Measurements from ENCODE around the gene FRS2.

FRS2 gene

DNA sequence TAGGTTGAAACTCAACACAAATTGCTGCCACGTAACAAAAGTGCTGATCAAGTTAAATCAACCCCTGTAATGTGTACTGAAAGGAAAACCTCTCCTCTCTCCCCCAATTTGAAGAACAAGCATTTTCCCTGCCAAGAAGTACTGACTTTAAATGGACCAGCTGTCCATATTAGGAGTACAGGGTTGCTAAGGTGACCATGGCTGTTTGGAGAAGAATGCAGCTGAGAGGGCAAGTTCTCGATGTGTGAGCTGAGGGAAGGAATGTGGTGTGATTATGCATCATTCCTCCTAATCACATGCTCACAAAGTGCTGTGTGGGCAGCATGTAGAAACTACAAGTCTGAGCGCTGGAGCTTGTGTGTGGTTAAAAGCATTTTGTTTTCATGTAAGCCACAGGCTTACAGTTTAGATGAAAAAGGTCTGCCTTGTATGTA lies 64.2 kb downstream of the FRS2 start:
- DNase-seq = peak; percentile 55

DNA sequence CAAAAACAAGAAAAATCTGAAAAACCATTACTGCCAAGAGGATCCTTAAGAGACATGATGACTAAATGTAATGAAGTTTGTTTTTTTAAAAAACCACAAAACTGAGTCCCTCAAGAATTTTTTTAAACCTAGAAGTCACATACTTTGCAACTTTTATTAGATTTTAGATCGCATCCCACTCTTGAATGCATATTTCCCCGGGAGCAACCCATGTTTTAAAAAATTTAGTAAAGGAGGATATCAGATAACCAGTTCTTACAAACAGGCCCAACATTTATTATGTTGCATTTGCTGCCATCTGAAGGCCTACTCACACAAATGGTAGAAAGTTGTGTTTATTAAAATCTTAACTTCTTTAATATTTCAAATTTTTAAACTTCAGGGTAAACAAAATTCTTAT lies 70.8 kb downstream of the FRS2 start:
- DNase-seq = no peak

DNA sequence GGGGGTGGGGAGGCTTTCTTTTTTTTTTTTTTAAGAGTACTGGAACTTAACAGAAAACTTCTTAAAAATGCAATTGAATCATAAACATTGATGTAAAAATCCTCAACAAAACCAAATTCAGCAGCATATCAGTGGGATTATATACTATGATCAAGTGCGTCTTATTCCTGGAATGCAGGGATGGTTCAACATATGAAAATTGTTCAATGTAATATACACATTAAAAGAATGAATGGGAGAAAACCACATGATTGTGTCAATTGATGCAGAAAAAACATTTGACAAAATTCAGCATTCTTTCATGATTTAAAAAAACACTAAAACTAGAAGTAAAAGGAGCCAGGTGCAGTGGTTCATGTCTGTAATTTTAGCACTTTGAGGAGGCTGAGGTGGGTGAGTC lies 73.9 kb downstream of the FRS2 start:
- DNase-seq = no peak

DNA sequence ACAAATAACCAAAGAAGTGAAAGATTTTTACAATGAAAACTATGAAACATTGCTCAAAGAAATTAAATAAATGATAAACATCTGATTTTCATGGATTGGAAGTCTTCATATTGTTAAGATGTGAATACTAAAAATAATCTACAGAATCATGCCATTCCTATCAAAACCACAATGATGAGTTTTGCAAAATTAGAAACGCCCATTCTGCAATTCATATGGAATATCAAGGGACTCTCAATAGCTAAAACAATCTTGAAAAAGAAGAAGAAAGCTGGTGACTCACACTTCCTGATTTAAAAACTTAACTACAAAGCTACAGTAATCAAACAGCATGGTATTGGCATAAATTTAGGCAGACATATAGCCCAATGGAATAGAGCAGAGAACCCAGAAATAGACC lies 74.9 kb downstream of the FRS2 start:
- no peak for DNase-seq

DNA sequence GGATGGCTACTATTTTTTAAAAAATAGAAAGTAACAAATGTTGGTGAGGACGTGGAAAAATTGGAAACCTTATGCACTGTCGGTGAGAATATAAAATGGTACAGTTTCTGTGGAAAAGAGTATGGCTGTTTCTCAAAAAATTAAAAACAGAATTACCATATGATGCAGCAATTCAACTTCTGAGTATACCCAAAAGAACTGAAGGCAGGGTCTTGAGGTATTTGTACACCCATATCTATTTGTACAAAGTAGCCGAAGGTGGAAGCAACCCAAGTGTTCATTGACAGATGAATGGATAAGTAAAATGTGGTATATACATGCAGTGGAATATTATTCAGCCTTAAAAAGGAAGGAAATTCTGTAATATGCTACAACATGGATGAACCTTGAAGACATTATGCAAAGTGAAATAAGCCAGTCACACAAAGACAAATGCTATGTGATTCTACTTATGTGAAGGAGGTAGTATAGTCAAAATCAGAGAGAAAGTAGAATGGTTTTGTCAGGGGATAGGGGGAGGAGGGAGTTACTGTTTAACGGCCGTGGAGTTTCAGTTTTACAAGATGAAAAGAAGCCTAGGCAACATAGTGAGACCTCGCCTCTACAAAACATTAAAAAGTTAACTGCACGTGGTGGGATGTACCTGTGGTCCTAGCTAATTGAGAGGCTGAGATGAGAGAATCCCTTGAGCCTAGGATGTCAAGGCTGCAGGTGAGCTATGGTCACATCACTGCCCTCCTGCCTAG lies 76.7 kb downstream of the FRS2 start:
- no peak for DNase-seq

DNA sequence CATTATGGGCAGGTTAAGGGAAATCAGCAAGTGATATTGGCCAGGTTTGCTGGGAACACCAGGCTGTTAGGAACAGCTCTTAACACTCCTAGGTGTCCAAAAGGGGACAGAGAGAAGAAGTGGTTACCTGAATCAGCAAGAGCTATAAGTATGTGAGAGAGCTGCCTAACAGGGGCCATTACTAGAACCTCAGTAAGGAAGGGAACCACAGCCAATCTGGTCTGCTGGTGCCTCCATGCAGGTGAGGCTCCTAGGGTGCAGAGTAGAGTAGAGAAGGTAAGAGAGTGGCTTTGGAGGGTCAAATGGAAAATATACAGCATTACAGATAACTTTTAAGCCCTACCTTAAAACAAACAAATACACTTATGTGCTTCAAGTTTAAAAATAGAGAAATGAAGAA lies 78.5 kb downstream of the FRS2 start:
- no peak for DNase-seq

DNA sequence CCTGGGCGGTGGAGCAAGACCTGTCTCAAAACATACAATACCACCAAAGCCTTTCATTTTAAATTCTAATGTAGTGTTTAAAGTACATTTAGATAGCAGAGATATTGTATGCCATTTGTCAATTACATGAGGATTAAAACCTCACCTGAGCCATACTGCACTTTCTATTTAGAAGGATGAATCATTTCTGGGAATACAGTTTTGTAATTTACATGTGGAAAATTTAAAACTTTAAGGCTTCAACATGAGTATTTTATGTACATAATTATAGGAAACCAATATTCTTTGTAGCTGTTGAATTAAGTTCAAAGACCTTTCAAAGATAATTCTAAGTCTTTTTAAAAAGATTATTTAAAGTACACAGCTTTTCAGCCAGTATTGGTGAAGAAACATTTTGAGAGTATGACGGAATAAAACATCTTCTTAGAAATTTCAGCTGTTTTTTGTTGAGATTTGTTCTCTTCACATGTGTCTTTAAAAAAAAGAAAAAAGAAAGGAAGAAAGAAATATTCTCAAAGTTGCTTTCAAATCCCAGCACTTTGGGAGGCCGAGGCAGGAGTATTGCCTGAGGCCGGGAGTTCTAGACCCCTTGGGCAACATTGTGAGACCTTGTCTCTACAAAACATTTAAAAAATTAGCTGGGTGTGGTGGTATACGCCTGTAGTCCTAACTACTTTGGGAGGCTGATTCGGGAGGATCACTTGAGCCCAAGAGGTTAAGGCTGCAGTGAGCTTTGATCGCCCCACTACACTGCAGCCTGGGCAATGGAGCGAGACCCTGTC lies 80.6 kb downstream of the FRS2 start:
- no peak for DNase-seq

DNA sequence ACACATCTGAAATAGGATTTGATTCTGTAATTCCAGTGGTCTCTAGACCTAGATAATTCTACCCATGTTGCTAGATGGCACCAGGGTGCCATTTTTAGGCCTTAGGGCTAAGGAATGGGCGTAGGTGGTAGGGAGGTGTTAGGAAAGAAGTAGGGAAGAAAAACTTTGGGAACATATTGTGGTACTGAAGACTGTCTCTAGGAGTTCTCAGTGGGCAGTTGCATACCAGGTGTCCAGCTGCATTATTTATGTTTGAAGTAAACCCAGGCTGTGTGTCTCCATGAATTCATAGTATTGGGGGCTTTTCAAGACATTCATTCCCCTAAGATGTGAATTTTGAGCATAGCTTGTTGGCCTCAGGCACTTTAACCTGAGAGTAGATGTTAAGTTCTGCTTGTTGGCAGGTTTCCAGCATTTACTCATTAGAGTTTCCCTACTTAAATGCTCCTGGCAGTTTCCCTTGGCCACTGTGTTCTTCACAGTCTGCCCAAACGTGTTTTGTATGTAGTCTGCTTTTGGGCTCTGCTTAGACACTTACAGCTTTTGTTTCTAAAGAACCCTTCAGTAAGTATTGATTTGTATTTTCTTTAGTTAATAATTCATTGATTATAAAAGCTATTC lies 83.5 kb downstream of the FRS2 start:
- DNase-seq = peak; percentile 53

DNA sequence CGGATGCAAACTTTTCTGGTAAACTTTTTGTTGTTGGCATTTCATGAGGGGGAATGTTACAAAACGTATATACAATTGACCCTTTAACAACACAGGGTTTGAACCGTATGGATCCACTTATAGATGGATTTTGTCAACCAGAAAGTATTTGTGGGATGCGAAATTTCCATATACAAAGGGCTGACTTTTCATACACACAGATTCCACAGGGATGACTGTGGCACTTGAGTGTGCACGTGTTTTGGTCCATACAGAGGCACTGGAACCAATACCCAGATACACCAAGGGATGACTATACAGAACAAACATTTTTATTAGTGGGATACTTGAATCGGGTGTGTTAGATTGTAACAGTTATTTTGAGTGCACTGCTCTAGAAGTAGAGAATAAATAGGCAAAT lies 85.3 kb downstream of the FRS2 start:
- no peak for DNase-seq

DNA sequence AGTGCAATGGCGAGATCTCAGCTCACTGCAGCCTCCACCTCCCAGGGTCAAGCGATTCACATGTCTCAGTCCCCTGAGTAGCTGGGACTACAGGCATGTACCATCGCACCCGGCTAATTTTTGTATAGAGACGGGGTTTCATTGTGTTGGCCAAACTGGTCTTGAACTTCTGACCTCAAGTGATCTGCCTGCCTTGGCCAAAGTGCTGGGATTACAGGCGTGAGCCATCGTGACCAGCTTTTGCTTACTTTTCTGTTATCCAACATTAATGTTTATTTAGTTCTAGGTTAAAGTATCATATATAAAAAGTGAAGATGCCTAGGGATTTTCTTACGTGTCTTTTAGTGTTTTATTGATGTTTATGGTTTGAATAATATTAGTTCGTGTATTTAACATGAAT lies 86.2 kb downstream of the FRS2 start:
- no peak for DNase-seq

DNA sequence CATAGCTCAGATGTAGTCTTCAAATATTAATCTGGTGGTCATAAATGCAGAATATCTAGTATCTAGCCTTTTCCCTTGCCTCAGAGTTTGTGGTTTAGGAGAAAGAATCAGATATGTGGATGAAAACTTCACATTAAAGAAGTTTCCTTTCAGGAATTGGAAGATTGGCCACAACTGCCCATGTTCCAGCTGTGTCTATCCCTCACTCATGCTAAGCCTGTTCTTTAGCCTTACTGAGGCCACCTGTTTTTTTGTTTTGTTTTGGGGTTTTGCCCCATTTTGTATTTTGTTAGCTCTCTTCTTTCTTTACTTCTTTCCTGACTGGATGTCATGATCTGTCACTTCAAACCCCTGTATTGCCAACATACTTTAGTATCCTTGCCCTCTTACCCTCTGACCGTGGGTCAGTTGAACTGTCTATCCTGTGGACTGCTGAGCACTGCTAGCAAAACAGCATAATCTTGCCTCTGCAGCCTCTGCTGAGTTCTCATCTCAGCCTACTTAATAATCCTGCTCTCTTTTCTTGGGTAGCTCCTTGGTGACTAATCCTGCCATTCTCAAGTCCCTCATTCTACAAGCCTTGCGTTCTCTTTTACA lies 93.1 kb downstream of the FRS2 start:
- no peak for DNase-seq

DNA sequence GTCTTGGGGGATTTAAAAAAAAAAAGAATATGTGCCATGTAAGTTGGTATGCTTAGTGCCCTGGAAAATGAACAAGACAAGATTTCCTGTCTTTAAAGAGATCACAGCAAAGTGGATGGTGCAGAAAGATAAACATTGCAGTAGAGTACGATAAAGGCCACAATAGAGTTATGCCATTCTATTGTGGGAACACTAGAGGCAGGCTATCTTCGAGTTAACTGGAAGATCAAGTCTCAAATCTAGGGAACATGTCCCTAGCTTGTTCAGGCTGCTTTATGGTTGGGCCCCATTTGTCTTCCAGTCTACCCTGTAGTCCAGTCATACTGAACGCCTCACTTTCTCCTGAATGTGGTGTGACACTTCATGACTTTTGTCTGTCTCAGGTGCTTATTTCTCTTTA lies 96.4 kb downstream of the FRS2 start:
- peak; percentile 35 for DNase-seq

DNA sequence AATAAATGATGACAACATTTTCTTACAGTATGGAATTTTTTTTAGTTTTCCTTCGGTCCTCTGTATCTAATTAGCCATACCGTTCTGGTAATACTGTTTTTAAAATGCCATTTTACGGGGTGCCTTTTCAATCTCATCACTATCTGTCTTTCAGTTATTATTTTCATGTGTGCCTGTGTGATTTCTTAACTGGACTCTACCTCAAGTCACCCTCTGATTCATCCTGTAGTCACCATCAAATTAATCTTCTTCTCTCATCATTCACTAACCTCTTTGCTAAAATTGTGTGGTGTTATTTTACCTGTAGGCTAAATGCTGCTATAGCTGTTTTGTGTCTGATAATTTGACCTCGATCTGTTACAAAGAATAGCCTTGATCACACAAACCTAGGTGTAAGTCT lies 99.0 kb downstream of the FRS2 start:
- no peak for DNase-seq

DNA sequence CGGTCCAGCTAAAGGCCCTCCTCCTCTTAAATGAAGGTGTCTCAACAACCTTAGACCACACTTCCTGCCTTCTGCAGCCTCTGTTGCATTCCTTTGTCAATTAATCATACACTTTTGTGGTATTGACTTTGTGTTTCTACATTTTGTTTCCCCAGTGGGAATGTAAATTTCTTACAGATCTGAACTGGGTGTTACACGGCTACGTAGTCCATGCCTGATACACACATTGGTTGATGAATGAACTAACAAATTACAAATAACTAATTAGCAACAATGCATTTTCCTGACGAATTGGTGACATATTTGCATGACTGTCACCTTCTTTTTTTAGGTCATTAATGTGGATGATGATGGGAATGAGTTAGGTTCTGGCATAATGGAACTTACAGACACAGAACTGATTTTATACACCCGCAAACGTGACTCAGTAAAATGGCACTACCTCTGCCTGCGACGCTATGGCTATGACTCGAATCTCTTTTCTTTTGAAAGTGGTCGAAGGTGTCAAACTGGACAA lies 99.9 kb downstream of the FRS2 start:
- no peak for DNase-seq

DNA sequence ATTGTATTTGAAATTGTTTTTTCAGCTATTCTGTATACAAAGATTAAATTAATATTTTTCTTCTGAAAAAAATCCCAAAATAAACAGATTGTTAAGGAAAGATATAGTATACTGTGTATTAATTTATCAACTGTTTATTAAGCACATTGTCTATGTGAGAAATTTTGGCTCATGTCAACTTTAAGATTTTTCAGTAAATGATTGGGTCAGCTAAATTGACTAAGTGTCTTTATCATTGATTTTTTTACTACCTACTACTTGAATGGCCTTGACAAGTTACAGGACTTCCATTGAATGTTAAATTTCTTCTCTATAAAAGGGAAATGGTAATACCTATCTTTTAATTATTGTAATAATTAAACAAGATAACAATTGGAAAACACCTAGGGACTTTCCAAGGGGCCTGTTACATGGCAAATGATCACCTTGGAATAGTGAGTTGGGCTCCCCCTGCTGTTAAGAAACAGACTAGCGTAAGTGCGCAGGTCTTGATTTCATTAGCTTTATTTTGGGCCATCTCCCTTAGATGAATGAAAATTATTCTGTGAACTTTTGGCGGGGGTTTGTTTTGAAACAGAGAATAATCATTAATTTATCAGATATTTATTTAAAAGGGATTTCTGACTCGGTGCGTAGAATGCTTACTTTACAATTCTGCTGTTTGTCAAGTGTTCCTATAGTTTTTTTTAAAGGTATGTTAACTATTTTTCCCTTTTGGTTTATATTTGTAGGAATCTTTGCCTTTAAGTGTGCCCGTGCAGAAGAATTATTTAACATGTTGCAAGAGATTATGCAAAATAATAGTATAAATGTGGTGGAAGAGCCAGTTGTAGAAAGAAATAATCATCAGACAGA lies 100.6 kb downstream of the FRS2 start:
- DNase-seq = peak; percentile 87

DNA sequence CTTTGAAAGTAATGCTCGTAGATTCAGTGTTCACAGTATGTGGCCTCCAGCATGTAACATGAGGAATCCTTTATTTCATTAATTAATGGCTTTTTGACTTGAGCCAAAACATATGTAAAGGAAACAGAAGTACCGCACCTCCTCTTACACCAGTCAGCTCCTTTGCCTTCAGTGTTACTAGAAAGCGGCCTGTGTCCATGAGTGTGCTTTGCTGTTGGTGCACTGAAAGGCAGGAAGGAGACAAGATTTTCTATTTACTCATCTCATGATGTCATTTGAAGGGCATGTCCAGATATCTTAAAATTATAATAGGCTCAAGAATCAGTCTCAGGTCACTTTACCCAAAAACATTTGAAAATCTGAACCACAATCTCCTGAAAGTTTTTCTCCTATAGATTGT lies 105.2 kb downstream of the FRS2 start:
- DNase-seq = no peak

DNA sequence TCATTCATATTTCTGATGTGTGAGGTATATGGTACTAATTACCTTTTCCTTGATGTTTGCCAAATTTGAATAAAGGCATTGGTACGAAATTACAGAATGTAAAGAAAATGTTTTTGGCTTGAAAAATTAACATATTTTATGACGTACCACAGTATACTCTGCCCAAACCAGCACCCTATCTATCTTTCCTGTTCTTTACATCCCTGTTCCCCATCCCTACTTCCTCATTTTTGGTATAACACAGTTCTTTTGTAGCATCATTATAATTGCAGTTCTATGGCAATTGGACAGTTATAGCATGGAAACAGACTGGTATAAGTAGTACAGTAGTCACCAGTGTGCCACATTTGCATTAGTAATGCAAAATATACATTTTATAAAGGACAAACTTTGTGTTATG lies 108.1 kb downstream of the FRS2 start:
- no peak for DNase-seq

DNA sequence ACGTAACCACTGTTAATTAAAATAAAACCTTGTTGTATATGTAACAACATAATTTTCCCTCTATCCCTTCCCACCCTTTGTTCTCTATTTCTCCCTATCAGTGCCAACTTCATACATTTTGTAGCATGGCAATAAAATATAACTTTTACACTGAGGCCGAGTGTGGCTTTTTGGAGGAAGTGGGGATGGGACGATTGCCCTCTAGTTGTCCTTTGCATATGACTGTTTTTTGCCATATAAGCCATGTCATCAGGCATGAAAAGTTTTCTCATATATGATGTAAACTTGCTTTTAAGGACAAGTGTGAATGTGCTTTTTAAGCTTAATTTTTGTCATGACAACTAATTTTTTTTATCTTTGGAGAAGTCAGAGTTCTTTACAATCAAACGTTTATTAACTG lies 108.8 kb downstream of the FRS2 start:
- DNase-seq = no peak

DNA sequence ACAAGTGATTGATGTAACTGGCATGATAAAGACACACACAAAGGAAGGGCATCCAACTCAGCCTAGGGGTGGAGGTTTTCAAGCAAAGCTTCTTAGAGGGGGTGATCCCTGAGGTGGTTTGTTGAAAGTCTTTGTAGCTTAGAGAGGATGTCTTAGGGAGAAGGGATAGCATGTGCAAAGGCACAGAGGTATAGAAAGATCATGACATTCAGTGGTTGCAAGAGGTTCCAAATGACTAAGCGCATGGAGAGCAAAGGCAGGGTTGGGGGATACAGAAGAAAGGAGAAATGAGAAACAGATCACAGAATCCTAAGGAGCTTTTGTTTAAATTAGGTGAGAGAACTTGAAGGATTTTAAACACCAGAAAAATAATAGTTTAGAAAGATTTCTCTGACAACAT lies 109.9 kb downstream of the FRS2 start:
- no peak for DNase-seq

DNA sequence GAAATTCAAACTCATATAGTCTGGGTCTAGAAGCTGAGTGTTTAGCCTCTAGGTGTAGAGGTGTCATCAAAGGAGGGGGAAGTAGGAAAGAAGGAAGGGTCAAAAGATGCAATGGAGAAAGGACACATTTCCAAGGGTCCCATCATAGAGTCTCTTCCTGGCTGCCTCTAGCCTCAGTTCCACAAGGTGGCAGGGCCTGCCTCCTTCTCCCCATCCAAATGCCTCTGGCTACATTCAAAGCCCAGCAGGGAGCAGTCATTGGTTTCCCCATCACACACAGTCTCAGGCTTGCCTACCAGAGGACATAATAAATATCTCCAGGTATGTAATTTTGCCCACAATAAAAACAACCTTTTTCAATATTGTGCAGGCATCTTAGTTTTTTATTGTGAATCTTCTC lies 113.0 kb downstream of the FRS2 start:
- DNase-seq = peak; percentile 55

DNA sequence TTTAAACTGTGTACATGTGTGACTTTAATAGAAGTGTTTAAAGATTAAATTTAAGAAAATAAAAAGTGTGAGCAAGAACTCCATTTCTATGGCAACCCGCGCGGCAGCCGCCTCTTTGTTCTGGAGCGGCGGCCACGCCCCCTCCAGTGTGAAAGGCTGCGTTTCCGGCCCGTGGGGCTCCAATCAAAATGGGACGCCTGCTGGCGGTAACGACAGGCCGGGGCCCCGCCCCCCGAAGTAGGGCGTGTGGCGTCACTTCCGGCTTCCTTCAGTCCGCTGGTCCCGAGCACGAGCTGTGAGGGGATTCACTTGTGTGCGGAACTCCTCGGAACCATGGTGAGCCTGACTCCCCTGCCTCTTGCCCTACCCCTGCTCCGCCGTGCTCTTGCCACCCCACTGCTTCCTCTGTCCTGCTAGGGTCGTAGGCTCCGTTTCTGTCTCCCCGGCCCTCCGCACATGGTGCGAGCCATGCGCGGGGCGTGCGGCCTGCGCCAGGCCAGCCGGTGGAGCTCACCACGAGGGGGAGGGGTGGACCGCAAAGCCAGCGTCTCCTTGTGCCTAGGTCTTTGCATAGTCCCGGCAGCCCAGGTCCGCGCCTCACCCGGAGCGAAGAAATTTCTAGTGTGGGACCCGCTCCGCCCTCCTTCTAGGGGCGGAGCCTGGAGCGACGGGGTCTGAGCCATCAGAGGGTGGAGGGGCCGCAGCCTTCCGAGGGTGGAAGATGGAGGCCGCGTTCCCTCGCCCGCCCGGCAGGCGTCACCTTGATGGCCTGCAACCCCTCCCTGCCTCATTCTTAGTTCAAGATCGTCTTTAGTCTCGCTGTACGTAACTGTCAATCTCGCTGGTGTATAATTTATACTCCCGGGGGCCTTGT lies 115.2 kb downstream of the FRS2 start, which contains the start of gene CCT2:
TSS of gene CCT2 (plus strand) at position 271 of the 874 bp plus-strand sequence. CDS start at position 334, 63 bp downstream.
- peak; percentile 99 for DNase-seq

All from DMS53 (cell line).